T1000 (cell line): ENCODE results near the gene RNF175.
A peak's percentile ranks its signal among the peaks of the same experiment; 100 is the strongest.

Source experiments
- DNase-seq: peaks from one replicate; lab custom pipeline; 2025; ENCODE audit warnings: mixed read lengths; lab: John Stamatoyannopoulos, UW

RNF175 gene

GRCh38 chr4:153784166-153784699, 24.4 kb upstream of the RNF175 start:
- no peak for DNase-seq

- DNase-seq: no peak
Observed at GRCh38 chr4:153782581-153782980, 22.8 kb upstream of the RNF175 start.

- no peak for DNase-seq
Observed at GRCh38 chr4:153781717-153782416, 22.0 kb upstream of the RNF175 start.

GRCh38 chr4:153781280-153781679, 21.5 kb upstream of the RNF175 start:
- DNase-seq: no peak

GRCh38 chr4:153780876-153781275, 21.1 kb upstream of the RNF175 start:
- DNase-seq: no peak

GRCh38 chr4:153780221-153780620, 20.4 kb upstream of the RNF175 start:
- no peak for DNase-seq

- DNase-seq: no peak
Observed at GRCh38 chr4:153778383-153778782, 18.6 kb upstream of the RNF175 start.

GRCh38 chr4:153777421-153777820, 17.6 kb upstream of the RNF175 start:
- DNase-seq: no peak

GRCh38 chr4:153776601-153777000, 16.8 kb upstream of the RNF175 start:
- DNase-seq: no peak

GRCh38 chr4:153773236-153773690, 13.4 kb upstream of the RNF175 start:
- no peak for DNase-seq

- no peak for DNase-seq
Observed at GRCh38 chr4:153771046-153771445, 11.2 kb upstream of the RNF175 start.

GRCh38 chr4:153766758-153767157, 6.9 kb upstream of the RNF175 start:
- DNase-seq: no peak

- DNase-seq: no peak
Observed at GRCh38 chr4:153765894-153766293, 6.1 kb upstream of the RNF175 start.

- no peak for DNase-seq
Observed at GRCh38 chr4:153764601-153765368, 5.0 kb upstream of the RNF175 start.

- no peak for DNase-seq
Observed at GRCh38 chr4:153763404-153763803, 3.6 kb upstream of the RNF175 start.

- DNase-seq: no peak
Observed at GRCh38 chr4:153758688-153759406, 977 bp downstream of the RNF175 start.

- DNase-seq: no peak
Observed at GRCh38 chr4:153758136-153758535, 1.7 kb downstream of the RNF175 start.

- no peak for DNase-seq
Observed at GRCh38 chr4:153757407-153757806, 2.4 kb downstream of the RNF175 start.

GRCh38 chr4:153755186-153755585, 4.6 kb downstream of the RNF175 start:
- DNase-seq: no peak

GRCh38 chr4:153750197-153750817, 9.5 kb downstream of the RNF175 start:
- peak; percentile 34 for DNase-seq

- DNase-seq: no peak
Observed at GRCh38 chr4:153748378-153748777, 11.4 kb downstream of the RNF175 start.

GRCh38 chr4:153747406-153747955, 12.3 kb downstream of the RNF175 start:
- no peak for DNase-seq
